Endothelial cell of umbilical vein (primary cell): ENCODE results near the gene SNX2. TPM values are rescaled to one million over a fixed set of nuclear protein-coding genes. Genes with fewer than 3 reads are reported as not detected.

Experiments used
- BruUV-seq: library from RNA; stranded (reverse); fragments of 400-500 nt; replicated peaks from 2 replicates; lab custom pipeline; 2021; lab: Mats Ljungman, UMichigan
- CTCF ChIA-PET: fragments of 300-600, 350-600 bp; sonication (Branson Sonifier 250); formaldehyde crosslinking; loops from one replicate; lab custom pipeline; 2021; ENCODE audit warnings: antibody characterized with exemption, inconsistent platforms; lab: Charles Lee
- POLR2A ChIA-PET: fragments of 300-600, 350-600 bp; sonication (Branson Sonifier 250); formaldehyde crosslinking; loops from one replicate; lab custom pipeline; 2021; ENCODE audit warnings: antibody characterized with exemption, inconsistent platforms; lab: Charles Lee
- DNase-seq: peaks from one replicate; pipeline ENCODE4 v3.0.0-alpha.2; 2011; ENCODE audit warnings: low read depth, low spot score
- FAIRE-seq: peaks from 2 replicates; lab custom pipeline; 2011; peaks lifted over from hg19 to GRCh38; lab: Jason Lieb, UNC
- H2AFZ ChIP-seq: 2 replicates; pipeline ENCODE4 v1.6.0; 2012; ENCODE audit warnings: low read depth, low read length, control low read depth, inconsistent platforms
- H3K27ac ChIP-seq: 2 replicates; pipeline ENCODE4 v1.5.1; 2011; ENCODE audit warnings: low read depth, mild to moderate bottlenecking, control low read depth, low read length, moderate library complexity; ENCODE audit not compliant: insufficient read depth
- H3K27me3 ChIP-seq, 2 experiments: 2 replicates each; pipeline versions ENCODE4 v1.6.0 to v1.6.1; 2011; ENCODE audit warnings: low read length in 2 of 2, mixed read lengths in 1 of 2; ENCODE audit not compliant: control insufficient read depth in 2 of 2, insufficient read depth in 2 of 2
- H3K36me3 ChIP-seq, 2 experiments: 2 replicates in 1 of 2; 3 replicates in 1 of 2; pipeline ENCODE4 v1.5.1; 2011; ENCODE audit warnings: low read length in 2 of 2, mild to moderate bottlenecking in 1 of 2, moderate library complexity in 1 of 2; ENCODE audit not compliant: control insufficient read depth in 2 of 2, insufficient read depth in 2 of 2; ENCODE audit errors: extremely low read depth in 1 of 2
- H3K4me1 ChIP-seq: 3 replicates; pipeline ENCODE4 v1.5.1; 2011; ENCODE audit warnings: mild to moderate bottlenecking, low read length; ENCODE audit not compliant: control insufficient read depth, insufficient read depth; ENCODE audit errors: extremely low read depth
- H3K4me2 ChIP-seq: 2 replicates; pipeline ENCODE4 v1.6.1; 2011; ENCODE audit warnings: low read length, control low read depth, mixed read lengths; ENCODE audit not compliant: insufficient read depth
- H3K4me3 ChIP-seq, 3 experiments: fragments of 200-600 bp in 1 of 3; sonication (generic), shearing (Covaris generic) in 1 of 3; replicated peaks in 1 of 3; 2 replicates each; pipeline ENCODE4 v1.5.1; 2011 to 2016; ENCODE audit warnings: control low read depth in 3 of 3, low read length in 3 of 3, mild to moderate bottlenecking in 2 of 3, inconsistent platforms in 1 of 3, low read depth in 1 of 3, moderate library complexity in 1 of 3; ENCODE audit not compliant: insufficient read depth in 1 of 3
- H3K79me2 ChIP-seq: 2 replicates; pipeline ENCODE4 v1.6.0; 2012; ENCODE audit warnings: low read length, inconsistent platforms; ENCODE audit not compliant: control insufficient read depth, insufficient read depth
- H3K9ac ChIP-seq: replicated peaks from 2 replicates; pipeline ENCODE3; 2011; ENCODE audit warnings: low read length, control low read depth; ENCODE audit not compliant: insufficient read depth; ENCODE audit errors: extremely low read depth
- H3K9me1 ChIP-seq: replicated peaks from 3 replicates; pipeline ENCODE4 v1.6.0; 2011; ENCODE audit warnings: mild to moderate bottlenecking, low read length; ENCODE audit not compliant: control insufficient read depth, insufficient read depth; ENCODE audit errors: extremely low read depth
- H3K9me3 ChIP-seq: replicated peaks from 2 replicates; pipeline ENCODE4 v1.5.1; 2012; ENCODE audit warnings: low read length, inconsistent platforms; ENCODE audit not compliant: control insufficient read depth, insufficient read depth
- H4K20me1 ChIP-seq: replicated peaks from 2 replicates; pipeline ENCODE3; 2011; ENCODE audit warnings: mild to moderate bottlenecking, low read length; ENCODE audit not compliant: control insufficient read depth, insufficient read depth; ENCODE audit errors: extremely low read depth
- EZH2 ChIP-seq: IDR thresholded peaks from 2 replicates; pipeline ENCODE4 v1.6.1; 2012; ENCODE audit warnings: borderline replicate concordance, low read depth, mild to moderate bottlenecking, moderate library complexity, low read length, inconsistent platforms; ENCODE audit not compliant: severe bottlenecking
- FOS ChIP-seq: IDR thresholded peaks from 2 replicates; pipeline ENCODE4 v1.6.1; 2011; ENCODE audit warnings: mild to moderate bottlenecking, low read length, moderate library complexity, borderline replicate concordance; ENCODE audit not compliant: insufficient read depth
- GATA2 ChIP-seq: IDR thresholded peaks from 2 replicates; pipeline ENCODE4 v1.7.0; 2011; ENCODE audit warnings: low read depth, mild to moderate bottlenecking, moderate library complexity, mixed read lengths, low read length; ENCODE audit not compliant: insufficient read length, insufficient read depth
- JUN ChIP-seq: IDR thresholded peaks from 2 replicates; pipeline ENCODE4 v1.6.1; 2011; ENCODE audit warnings: borderline replicate concordance, low read depth; ENCODE audit not compliant: insufficient read length, insufficient read depth
- MYC ChIP-seq: IDR thresholded peaks from one replicate; pipeline ENCODE4 v1.6.1; 2011; ENCODE audit warnings: mild to moderate bottlenecking, low read depth, low read length
- POLR2A ChIP-seq: IDR thresholded peaks from 2 replicates; pipeline ENCODE4 v1.6.1; 2012; ENCODE audit warnings: low read depth, mild to moderate bottlenecking, control low read depth, low read length
- POLR2AphosphoS5 ChIP-seq: IDR thresholded peaks from 2 replicates; pipeline ENCODE4 v1.6.1; 2012; ENCODE audit warnings: low read depth, mild to moderate bottlenecking, control low read depth, low read length, moderate library complexity; ENCODE audit not compliant: insufficient read depth
- dilution Hi-C: fragments of 300-500 bp; cut with MboI; formaldehyde crosslinking; loops from one replicate; pipeline ENCODE4 v1.15.0; 2019; ENCODE audit warnings: low sequenced_read_pairs; ENCODE audit not compliant: extremely low pct_ligation_motif_present
- intact Hi-C: fragments of 100-400 bp; cut with micrococcal nuclease; formaldehyde crosslinking; loops from one replicate; pipeline ENCODE4 v1.10.0; 2022
- polyA plus RNA-seq, 4 experiments: library from polyadenylated mRNA; depleted of rRNA in 3 of 4; stranded (reverse) in 3 of 4; unstranded in 1 of 4; fragments of >200 nt; gene quantifications; 2 replicates each; pipeline versions ENCODE4 v1.2.1 to v1.2.3, GENCODE V29; 2011 to 2012; ENCODE audit warnings: missing spikeins in 1 of 4
- total RNA-seq: library from RNA; stranded (reverse); gene quantifications from 2 replicates; pipeline ENCODE4 v1.2.3, GENCODE V29; 2021
- TF ChIP-seq, protein P1 (sequence below): IDR thresholded peaks from 2 replicates; pipeline ENCODE4 v1.6.1; 2011; ENCODE audit not compliant: insufficient read depth, insufficient read length
- TF ChIP-seq, protein P2 (sequence below), 2 donors: IDR thresholded peaks; 1 replicate in 1 of 2; 2 replicates in 1 of 2; pipeline ENCODE4 v1.5.1; 2011; ENCODE audit warnings: low read length in 2 of 2, mild to moderate bottlenecking in 2 of 2, moderate library complexity in 2 of 2, control low read depth in 1 of 2, inconsistent platforms in 1 of 2, low read depth in 1 of 2; ENCODE audit not compliant: insufficient read depth in 1 of 2; ENCODE audit errors: extremely low read depth in 1 of 2

The SNX2 gene
- total and polyA plus RNA-seq, 2 donors (not counting 3 experiments of a cell fraction or from before 2014, with no cell fraction given): 14.4 to 51.2 TPM

DNA sequence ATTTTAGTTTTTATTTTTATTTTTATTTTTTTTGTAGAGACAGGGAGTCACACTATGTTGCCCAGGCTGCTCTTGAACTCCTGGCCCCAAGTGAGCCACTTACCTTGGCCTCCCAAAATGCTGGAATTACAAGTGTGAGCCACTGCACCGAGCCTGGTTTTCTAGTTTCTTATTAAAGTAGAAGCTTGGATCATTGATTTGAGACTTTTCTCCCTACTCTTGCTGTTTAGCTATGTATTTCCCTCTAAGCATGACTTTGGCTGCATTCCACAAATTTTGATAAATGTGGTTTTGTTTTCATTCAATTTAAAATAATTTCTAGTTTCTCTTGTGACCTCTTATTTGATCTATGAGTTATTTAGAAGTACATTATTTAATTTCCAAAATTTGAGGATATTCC, 10.4 kb downstream of the SNX2 start:
- no TSS peak for BruUV-seq
- Histone ChIP-seq H2AFZ (no peak overlapping the region), H3K27ac (no peak overlapping the region), H3K9ac (no peak overlapping the region), H3K4me2 (no peak overlapping the region), H3K9me1 (no peaks in the 10 kb centered on the region), H3K79me2 (peaks cover 36% of the 10 kb centered on the region), H3K36me3 (no peaks in the 10 kb centered on the region), H3K27me3 (no peaks in the 10 kb centered on the region), H3K9me3 (no peaks in the 10 kb centered on the region), H4K20me1 (peaks cover 14% of the 10 kb centered on the region), H3K4me1 (no peaks in the 10 kb centered on the region), H3K4me3 (no peak overlapping the region)
- FAIRE-seq (no peak), DNase-seq (no peak)
- ChIA-PET CTCF (interaction anchor here (1.6 to 1.7 kb wide), 2 partner anchors 10 to 13 kb away, joined by 3 read pairs; no protein-coding TSS in a partner anchor), POLR2A (no interaction called here)
- intact Hi-C loops: no loop called here
- TF ChIP-seq GATA2 (no peak), EZH2 (no peak), POLR2AphosphoS5 (no peak), FOS (no peak), JUN (no peak), MYC (no peak), POLR2A (no peak)
- TF ChIP-seq, protein P1, sequence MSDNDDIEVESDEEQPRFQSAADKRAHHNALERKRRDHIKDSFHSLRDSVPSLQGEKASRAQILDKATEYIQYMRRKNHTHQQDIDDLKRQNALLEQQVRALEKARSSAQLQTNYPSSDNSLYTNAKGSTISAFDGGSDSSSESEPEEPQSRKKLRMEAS: no peak
- TF ChIP-seq, protein P2, sequence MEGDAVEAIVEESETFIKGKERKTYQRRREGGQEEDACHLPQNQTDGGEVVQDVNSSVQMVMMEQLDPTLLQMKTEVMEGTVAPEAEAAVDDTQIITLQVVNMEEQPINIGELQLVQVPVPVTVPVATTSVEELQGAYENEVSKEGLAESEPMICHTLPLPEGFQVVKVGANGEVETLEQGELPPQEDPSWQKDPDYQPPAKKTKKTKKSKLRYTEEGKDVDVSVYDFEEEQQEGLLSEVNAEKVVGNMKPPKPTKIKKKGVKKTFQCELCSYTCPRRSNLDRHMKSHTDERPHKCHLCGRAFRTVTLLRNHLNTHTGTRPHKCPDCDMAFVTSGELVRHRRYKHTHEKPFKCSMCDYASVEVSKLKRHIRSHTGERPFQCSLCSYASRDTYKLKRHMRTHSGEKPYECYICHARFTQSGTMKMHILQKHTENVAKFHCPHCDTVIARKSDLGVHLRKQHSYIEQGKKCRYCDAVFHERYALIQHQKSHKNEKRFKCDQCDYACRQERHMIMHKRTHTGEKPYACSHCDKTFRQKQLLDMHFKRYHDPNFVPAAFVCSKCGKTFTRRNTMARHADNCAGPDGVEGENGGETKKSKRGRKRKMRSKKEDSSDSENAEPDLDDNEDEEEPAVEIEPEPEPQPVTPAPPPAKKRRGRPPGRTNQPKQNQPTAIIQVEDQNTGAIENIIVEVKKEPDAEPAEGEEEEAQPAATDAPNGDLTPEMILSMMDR (IDR thresholded peaks at IDR 0.05; ENCODE audit: extremely low read depth in 1 of 2, insufficient read depth in 1 of 2, low read depth in 1 of 2, low read length in 2 of 2): no peak
- dilution Hi-C loops: no loop called here
